SK-N-SH treated with all-trans-retinoic acid at 6 μM for 48 hours (cell line): ENCODE results near the gene PBX3.

Experiments used
- CREB5 ChIP-seq: fragments of 250-450 bp; sonication (Bioruptor Pico); IDR thresholded peaks from 2 replicates; pipeline ENCODE4 v1.5.1; 2020; ENCODE audit warnings: low read depth, mild to moderate bottlenecking, moderate library complexity
- CSRNP3 ChIP-seq: fragments of 250-450 bp; sonication (Bioruptor Pico); IDR thresholded peaks from 2 replicates; pipeline ENCODE4 v1.5.1; 2021; ENCODE audit warnings: mild to moderate bottlenecking, moderate library complexity
- GLIS3 ChIP-seq: fragments of 250-450 bp; sonication (Bioruptor Pico); IDR thresholded peaks from 2 replicates; pipeline ENCODE4 v1.5.0; 2020; ENCODE audit warnings: mild to moderate bottlenecking, moderate library complexity
- ISL1 ChIP-seq: fragments of 250-450 bp; sonication (Bioruptor Pico); IDR thresholded peaks from 2 replicates; pipeline ENCODE4 v2.1.2; 2022; ENCODE audit warnings: mild to moderate bottlenecking, moderate library complexity
- OSR1 ChIP-seq: fragments of 250-450 bp; sonication (Bioruptor Pico); IDR thresholded peaks from 2 replicates; pipeline ENCODE4 v1.8.0; 2022; ENCODE audit warnings: moderate library complexity, mild to moderate bottlenecking, inconsistent platforms
- PATZ1 ChIP-seq: fragments of 250-450 bp; sonication (Bioruptor Pico); IDR thresholded peaks from 2 replicates; pipeline ENCODE4 v1.8.0; 2020; ENCODE audit warnings: mild to moderate bottlenecking, moderate library complexity, borderline replicate concordance
- POU6F1 ChIP-seq: fragments of 250-450 bp; sonication (Bioruptor Pico); IDR thresholded peaks from 2 replicates; pipeline ENCODE4 v1.8.0; 2021; ENCODE audit warnings: low read depth, mild to moderate bottlenecking, moderate library complexity, borderline replicate concordance
- TCF4 ChIP-seq: fragments of 250-450 bp; sonication (Bioruptor Pico); IDR thresholded peaks from 2 replicates; pipeline ENCODE4 v1.8.0; 2021; ENCODE audit warnings: mild to moderate bottlenecking, moderate library complexity, borderline replicate concordance
- TOX ChIP-seq: fragments of 250-450 bp; sonication (Bioruptor Pico); IDR thresholded peaks from 2 replicates; pipeline ENCODE4 v1.8.0; 2021; ENCODE audit warnings: mild to moderate bottlenecking, moderate library complexity, borderline replicate concordance
- ZFP3 ChIP-seq: fragments of 250-450 bp; sonication (Bioruptor Pico); IDR thresholded peaks from 2 replicates; pipeline ENCODE4 v1.5.0; 2020; ENCODE audit warnings: mild to moderate bottlenecking, moderate library complexity
- ZFP30 ChIP-seq: fragments of 450-650 bp; formaldehyde crosslinking; IDR thresholded peaks from 2 replicates; pipeline ENCODE4 v1.5.0; 2022; ENCODE audit warnings: mild to moderate bottlenecking, moderate library complexity
- ZNF565 ChIP-seq: fragments of 450-650 bp; formaldehyde crosslinking; conservative IDR thresholded peaks from 2 replicates; pipeline ENCODE4 v1.5.0; 2020; ENCODE audit warnings: low read depth, mild to moderate bottlenecking, moderate library complexity
- ZNF70 ChIP-seq: fragments of 450-650 bp; formaldehyde crosslinking; IDR thresholded peaks from 2 replicates; pipeline ENCODE4 v1.5.0; 2020; ENCODE audit warnings: mild to moderate bottlenecking, moderate library complexity

- TF ChIP-seq ZFP3 (CRISPR knock-in tag) (no peak), ISL1 (CRISPR knock-in tag) (no peak), CREB5 (CRISPR knock-in tag) (no peak), TCF4 (CRISPR knock-in tag) (no peak), PATZ1 (no peak), TOX (CRISPR knock-in tag) (no peak), ZNF565 (CRISPR knock-in tag) (no peak), POU6F1 (CRISPR knock-in tag) (no peak), CSRNP3 (CRISPR knock-in tag) (no peak), GLIS3 (CRISPR knock-in tag) (no peak), ZNF70 (no peak), ZFP30 (CRISPR knock-in tag) (no peak), OSR1 (CRISPR knock-in tag) (no peak)
Measured at GRCh38 chr9:125831616-125832015, 84.4 kb downstream of the PBX3 start.
